Upper lobe of right lung (tissue), 1 donor: ENCODE results near the gene MLYCD. TPM values are rescaled to one million over a fixed set of nuclear protein-coding genes. Genes with fewer than 3 reads are reported as not detected.

Experiments used
- ATAC-seq: fragments of 200-7000 bp; cut with Tn5 transposase; one replicate; pipeline ENCODE4 v1.9.1; 2020; ENCODE audit warnings: mild to moderate bottlenecking, moderate library complexity
- DNase-seq: peaks from one replicate; pipeline ENCODE4 v3.0.0-alpha.2; 2020
- H3K27ac ChIP-seq: fragments of 200-600 bp; one replicate; pipeline ENCODE4 v1.8.0; 2022
- H3K27me3 ChIP-seq: fragments of 200-600 bp; one replicate; pipeline ENCODE4 v1.8.0; 2022; ENCODE audit warnings: mild to moderate bottlenecking
- H3K36me3 ChIP-seq: fragments of 200-600 bp; one replicate; pipeline ENCODE4 v1.8.0; 2022
- H3K4me1 ChIP-seq: fragments of 200-600 bp; one replicate; pipeline ENCODE4 v1.8.0; 2022
- H3K4me3 ChIP-seq: fragments of 200-600 bp; one replicate; pipeline ENCODE4 v1.8.0; 2022; ENCODE audit warnings: mild to moderate bottlenecking
- H3K9me3 ChIP-seq: fragments of 200-600 bp; one replicate; pipeline ENCODE4 v1.8.0; 2022
- intact Hi-C: fragments of 100-400 bp; cut with DNase I; formaldehyde crosslinking; loops from one replicate; pipeline ENCODE4 v1.11.0; 2022
- total RNA-seq: library from RNA; stranded (reverse); fragmentation: NEBNext Ultra II Directional; extraction: Animal tissue kit (Norgen Biotek cat#: 25700); gene quantifications from one replicate; pipeline ENCODE4 v1.2.1, GENCODE V29; 2021
- TF ChIP-seq, protein P1 (sequence below): fragments of 200-600 bp; IDR thresholded peaks from one replicate; pipeline ENCODE4 v1.8.0; 2022; ENCODE audit warnings: antibody characterized with exemption
- donor health status: DM: no; HTN: yes; CAD: no; lungs with severe emphysema.

MLYCD gene
- total RNA-seq, 1 donor from 2014 or later: 9.7 TPM

DNA sequence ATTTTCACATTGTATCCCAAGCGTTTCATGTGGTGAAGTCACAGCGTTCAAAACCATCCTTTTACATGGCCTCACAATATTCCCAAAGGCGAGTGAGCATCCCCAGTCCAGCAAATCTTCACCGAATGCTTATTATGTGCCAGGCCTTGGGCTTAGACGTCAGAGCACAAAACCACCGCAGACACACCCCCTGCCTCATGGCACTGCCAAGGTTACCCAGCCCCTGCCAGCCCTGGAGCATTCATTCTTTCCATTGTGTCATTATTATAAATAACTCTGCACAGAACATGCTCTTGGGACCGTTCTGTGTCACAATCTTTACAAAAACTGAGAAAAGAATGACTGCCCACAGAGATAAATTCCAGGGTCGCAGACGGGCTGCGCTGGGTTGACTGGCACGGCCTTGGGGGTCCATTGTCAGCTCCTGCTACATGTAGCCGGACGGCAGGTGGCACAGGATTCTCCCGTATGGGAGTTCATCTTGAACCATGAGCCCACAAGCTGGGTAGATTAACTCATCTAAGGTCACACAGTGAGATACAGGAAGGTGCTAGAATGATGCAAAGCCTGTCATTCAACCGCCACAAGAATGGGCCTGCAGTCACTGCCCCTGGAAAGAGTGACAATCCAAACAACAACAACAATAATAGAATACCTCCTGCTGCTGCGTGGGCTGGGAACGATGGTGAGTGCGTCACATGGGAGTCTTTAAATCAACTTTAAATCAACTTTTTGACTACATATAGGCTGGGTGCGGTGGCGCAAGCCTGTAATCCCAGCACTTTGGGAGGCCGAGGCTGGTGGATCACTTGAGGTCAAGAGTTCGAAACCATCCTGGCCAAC, 64.6 kb downstream of the MLYCD start:
- TF ChIP-seq, protein P1, sequence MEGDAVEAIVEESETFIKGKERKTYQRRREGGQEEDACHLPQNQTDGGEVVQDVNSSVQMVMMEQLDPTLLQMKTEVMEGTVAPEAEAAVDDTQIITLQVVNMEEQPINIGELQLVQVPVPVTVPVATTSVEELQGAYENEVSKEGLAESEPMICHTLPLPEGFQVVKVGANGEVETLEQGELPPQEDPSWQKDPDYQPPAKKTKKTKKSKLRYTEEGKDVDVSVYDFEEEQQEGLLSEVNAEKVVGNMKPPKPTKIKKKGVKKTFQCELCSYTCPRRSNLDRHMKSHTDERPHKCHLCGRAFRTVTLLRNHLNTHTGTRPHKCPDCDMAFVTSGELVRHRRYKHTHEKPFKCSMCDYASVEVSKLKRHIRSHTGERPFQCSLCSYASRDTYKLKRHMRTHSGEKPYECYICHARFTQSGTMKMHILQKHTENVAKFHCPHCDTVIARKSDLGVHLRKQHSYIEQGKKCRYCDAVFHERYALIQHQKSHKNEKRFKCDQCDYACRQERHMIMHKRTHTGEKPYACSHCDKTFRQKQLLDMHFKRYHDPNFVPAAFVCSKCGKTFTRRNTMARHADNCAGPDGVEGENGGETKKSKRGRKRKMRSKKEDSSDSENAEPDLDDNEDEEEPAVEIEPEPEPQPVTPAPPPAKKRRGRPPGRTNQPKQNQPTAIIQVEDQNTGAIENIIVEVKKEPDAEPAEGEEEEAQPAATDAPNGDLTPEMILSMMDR: no peak
- Histone ChIP-seq H3K36me3 (peaks cover 40% of the 10 kb centered on the region), H3K9me3 (no peaks in the 10 kb centered on the region), H3K27ac (no peak overlapping the region), H3K4me3 (no peak overlapping the region), H3K4me1 (no peaks in the 10 kb centered on the region), H3K27me3 (no peaks in the 10 kb centered on the region)
- DNase-seq: no peak
- intact Hi-C loops: no loop called here
- ATAC-seq: no peak

DNA sequence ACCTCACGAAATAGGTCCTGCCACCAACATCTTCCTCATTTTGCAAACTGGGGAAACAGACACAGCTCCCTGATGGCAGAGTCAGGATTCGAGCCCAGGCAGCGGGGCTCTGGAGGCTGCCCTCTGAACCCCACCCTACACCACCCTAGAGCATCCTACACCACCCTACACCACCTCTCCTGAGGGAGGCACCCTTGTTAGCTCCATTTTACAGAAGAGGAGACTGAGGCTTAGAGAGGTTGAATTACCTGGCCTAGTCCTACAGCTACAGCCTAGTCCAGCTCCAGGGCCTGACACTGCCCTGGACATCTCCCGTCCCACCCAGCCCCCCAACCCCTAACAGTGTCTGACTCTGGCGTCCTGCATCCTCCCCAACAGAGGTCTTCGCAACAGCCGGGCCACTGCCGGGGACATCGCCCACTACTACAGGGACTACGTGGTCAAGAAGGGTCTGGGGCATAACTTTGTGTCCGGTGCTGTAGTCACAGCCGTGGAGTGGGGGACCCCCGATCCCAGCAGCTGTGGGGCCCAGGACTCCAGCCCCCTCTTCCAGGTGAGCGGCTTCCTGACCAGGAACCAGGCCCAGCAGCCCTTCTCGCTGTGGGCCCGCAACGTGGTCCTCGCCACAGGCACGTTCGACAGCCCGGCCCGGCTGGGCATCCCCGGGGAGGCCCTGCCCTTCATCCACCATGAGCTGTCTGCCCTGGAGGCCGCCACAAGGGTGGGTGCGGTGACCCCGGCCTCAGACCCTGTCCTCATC, 65.9 kb downstream of the MLYCD start:
- Histone ChIP-seq H3K4me1 (no peaks in the 10 kb centered on the region), H3K9me3 (no peaks in the 10 kb centered on the region), H3K36me3 (peaks cover 28% of the 10 kb centered on the region), H3K27ac (no peak overlapping the region), H3K27me3 (peaks cover 11% of the 10 kb centered on the region), H3K4me3 (no peak overlapping the region)
- TF ChIP-seq, protein P1: no peak
- ATAC-seq (no peak), DNase-seq (no peak)
- intact Hi-C loops: no loop called here

DNA sequence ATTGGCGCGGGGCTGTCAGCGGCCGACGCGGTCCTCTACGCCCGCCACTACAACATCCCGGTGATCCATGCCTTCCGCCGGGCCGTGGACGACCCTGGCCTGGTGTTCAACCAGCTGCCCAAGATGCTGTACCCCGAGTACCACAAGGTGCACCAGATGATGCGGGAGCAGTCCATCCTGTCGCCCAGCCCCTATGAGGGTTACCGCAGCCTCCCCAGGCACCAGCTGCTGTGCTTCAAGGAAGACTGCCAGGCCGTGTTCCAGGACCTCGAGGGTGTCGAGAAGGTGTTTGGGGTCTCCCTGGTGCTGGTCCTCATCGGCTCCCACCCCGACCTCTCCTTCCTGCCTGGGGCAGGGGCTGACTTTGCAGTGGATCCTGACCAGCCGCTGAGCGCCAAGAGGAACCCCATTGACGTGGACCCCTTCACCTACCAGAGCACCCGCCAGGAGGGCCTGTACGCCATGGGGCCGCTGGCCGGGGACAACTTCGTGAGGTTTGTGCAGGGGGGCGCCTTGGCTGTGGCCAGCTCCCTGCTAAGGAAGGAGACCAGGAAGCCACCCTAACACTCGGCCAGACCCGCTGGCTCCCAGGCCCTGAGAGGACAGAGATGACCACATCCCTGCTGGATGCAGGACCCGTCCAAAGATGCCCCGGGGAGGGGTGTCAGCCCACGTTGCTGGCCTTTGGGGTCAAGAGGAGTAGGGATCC, 66.7 kb downstream of the MLYCD start:
- no peaks in the 10 kb centered on the region for H3K9me3 ChIP-seq
- H3K4me3 ChIP-seq: no peak overlapping the region
- TF ChIP-seq, protein P1: no peak
- peaks cover 21% of the 10 kb centered on the region for H3K36me3 ChIP-seq
- no peak for DNase-seq
- peaks cover 14% of the 10 kb centered on the region for H3K27me3 ChIP-seq
- no peaks in the 10 kb centered on the region for H3K4me1 ChIP-seq
- intact Hi-C loops: no loop called here
- no peak overlapping the region for H3K27ac ChIP-seq
- no peak for ATAC-seq

DNA sequence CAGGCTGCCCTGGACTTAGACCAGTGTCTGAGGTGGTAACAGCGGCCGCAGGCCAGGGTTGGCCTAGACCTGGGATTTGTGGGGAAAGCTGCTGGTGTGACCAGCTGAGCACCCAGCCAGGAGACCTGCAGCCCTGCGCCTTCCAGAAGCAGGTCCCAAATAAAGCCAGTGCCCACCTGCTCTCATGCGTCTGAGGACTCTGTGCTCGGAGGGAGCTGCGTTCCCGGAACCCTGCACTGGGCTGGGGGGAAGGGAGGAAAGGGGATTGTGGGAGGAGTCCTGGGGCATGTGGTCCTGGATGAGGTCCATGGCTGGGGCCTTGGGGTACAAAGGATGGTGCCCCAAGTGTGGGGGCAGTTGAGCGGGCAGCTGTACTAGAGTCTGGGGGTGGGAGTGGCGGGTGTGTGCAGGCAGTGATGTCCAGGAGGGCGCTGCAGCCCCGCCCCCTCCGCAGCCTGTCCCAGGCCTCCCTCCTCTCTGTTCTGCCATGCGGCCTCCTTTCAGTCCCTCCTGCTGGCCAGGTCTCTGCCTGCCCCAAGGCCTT, 67.3 kb downstream of the MLYCD start:
- H3K4me3 ChIP-seq: no peak overlapping the region
- intact Hi-C loops: no loop called here
- H3K27ac ChIP-seq: no peak overlapping the region
- no peaks in the 10 kb centered on the region for H3K4me1 ChIP-seq
- H3K9me3 ChIP-seq: no peaks in the 10 kb centered on the region
- peaks cover 14% of the 10 kb centered on the region for H3K27me3 ChIP-seq
- no peak for DNase-seq
- no peak for ATAC-seq
- TF ChIP-seq, protein P1: no peak
- peaks cover 15% of the 10 kb centered on the region for H3K36me3 ChIP-seq

DNA sequence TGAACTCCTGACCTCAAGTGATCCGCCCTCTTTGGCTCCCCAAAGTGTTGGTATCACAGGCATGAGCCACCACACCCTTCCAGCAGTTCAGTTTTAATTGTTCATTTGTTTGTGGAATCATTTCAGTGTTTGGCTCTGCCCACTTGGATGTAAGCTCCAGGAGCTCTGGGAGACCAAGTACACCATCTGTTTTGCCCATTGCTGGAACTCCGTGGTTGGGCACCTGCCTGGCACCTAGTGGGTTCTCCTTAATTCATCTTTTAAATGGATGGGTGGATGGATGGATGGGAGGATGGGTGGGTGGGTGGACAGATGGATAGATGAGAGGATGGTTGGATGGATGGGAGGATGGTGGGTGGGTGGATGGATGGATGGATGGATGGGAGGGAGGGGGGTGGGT, 68.2 kb downstream of the MLYCD start:
- peaks cover 7% of the 10 kb centered on the region for H3K36me3 ChIP-seq

More for the DNA sequence above, 68.2 kb downstream of the MLYCD start:
- Histone ChIP-seq H3K27ac (no peak overlapping the region), H3K4me1 (no peaks in the 10 kb centered on the region), H3K4me3 (no peak overlapping the region), H3K9me3 (no peaks in the 10 kb centered on the region), H3K27me3 (peaks cover 14% of the 10 kb centered on the region)
- TF ChIP-seq, protein P1: no peak
- DNase-seq (no peak), ATAC-seq (no peak)
- intact Hi-C loops: no loop called here
